ENCODE data around the gene CTBS. TPM values are rescaled to one million over a fixed set of nuclear protein-coding genes. Genes with fewer than 3 reads are reported as not detected.

Gene CTBS
- total RNA-seq, 1 experiment from 2014 or later: 18.2 TPM

DNA sequence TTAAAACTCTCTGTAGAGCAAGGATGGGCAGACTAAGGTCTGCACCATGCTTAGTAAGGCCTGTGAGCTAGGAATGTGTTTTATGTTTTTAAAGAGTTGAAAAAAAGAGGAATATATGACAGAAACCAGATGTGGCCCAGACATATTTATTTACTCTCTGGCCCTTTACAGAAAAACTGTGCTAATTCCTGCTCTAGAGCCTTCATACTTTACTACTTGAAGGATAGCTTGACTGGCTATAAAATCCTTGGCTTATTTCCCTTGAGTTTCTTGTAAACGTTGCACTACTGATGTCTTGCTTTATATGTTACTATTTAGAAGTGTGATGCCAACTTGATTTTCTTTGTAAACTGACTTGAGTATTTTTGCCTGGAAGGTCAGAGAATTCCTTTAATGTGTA is 33.5 kb downstream of the CTBS start:
- DNase-seq: no peak
- BruUV-seq (replicated peaks): no TSS peak
- TF ChIP-seq, protein P1, sequence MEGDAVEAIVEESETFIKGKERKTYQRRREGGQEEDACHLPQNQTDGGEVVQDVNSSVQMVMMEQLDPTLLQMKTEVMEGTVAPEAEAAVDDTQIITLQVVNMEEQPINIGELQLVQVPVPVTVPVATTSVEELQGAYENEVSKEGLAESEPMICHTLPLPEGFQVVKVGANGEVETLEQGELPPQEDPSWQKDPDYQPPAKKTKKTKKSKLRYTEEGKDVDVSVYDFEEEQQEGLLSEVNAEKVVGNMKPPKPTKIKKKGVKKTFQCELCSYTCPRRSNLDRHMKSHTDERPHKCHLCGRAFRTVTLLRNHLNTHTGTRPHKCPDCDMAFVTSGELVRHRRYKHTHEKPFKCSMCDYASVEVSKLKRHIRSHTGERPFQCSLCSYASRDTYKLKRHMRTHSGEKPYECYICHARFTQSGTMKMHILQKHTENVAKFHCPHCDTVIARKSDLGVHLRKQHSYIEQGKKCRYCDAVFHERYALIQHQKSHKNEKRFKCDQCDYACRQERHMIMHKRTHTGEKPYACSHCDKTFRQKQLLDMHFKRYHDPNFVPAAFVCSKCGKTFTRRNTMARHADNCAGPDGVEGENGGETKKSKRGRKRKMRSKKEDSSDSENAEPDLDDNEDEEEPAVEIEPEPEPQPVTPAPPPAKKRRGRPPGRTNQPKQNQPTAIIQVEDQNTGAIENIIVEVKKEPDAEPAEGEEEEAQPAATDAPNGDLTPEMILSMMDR (IDR thresholded peaks at IDR 0.05; ENCODE audit: unreplicated experiment): no peak
- no peaks in the 10 kb centered on the region for H3K9me3 Mint-ChIP-seq (ENCODE audit: low read depth, unreplicated experiment)
- intact Hi-C loops (cut with micrococcal nuclease; ENCODE audit: unreplicated experiment): loop anchor here (1.0 to 5.0 kb wide), 2 partner anchors 98 to 398 kb away; partner anchors contain the start of gene PRKACB
- no peaks in the 10 kb centered on the region for H3K27me3 Mint-ChIP-seq (ENCODE audit: unreplicated experiment)
- no peaks in the 10 kb centered on the region for H3K36me3 Mint-ChIP-seq (ENCODE audit: insufficient read depth, unreplicated experiment)
- CTCF ChIA-PET: no interaction called here
- H3K4me3 Mint-ChIP-seq (ENCODE audit: low read depth, unreplicated experiment): no peak overlapping the region
- no peaks in the 10 kb centered on the region for H3K4me1 Mint-ChIP-seq (ENCODE audit: low read depth, unreplicated experiment)
- H3K27ac Mint-ChIP-seq (ENCODE audit: unreplicated experiment): no peak overlapping the region

DNA sequence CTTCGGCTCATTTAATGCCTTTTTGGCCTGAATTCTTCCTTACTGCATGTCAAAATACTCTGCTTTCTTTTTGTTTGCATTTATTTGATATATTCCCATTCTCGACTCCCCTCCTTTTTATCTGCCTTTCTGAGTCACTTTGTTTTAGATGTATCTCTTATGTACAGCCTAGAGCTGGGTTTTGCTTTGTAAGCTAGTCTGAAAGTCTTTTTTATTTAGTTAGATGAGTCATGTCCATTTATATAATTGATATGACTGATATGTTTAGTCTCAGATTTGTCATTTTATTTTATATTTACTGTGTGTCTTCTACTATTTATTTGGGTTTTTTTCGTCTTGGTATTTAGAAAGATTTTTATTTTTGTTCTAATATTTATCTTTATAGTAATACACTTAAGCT is 34.3 kb downstream of the CTBS start:
- intact Hi-C loops (cut with micrococcal nuclease; ENCODE audit: unreplicated experiment): loop anchor here (5.0 kb wide), 1 partner anchor 398 kb away; the partner anchor contains the start of gene PRKACB
- BruUV-seq (replicated peaks): no TSS peak
- Mint-ChIP-seq H3K4me3 (ENCODE audit: low read depth, unreplicated experiment) (no peak overlapping the region), H3K9me3 (ENCODE audit: low read depth, unreplicated experiment) (no peaks in the 10 kb centered on the region), H3K36me3 (ENCODE audit: insufficient read depth, unreplicated experiment) (no peaks in the 10 kb centered on the region), H3K27me3 (ENCODE audit: unreplicated experiment) (no peaks in the 10 kb centered on the region), H3K4me1 (ENCODE audit: low read depth, unreplicated experiment) (no peaks in the 10 kb centered on the region), H3K27ac (ENCODE audit: unreplicated experiment) (no peak overlapping the region)
- no peak for DNase-seq
- TF ChIP-seq, protein P1 (IDR thresholded peaks at IDR 0.05; ENCODE audit: unreplicated experiment): no peak
- CTCF ChIA-PET: no interaction called here

GRCh38 chr1:84538599-84538998 is 35.6 kb downstream of the CTBS start:
- TF ChIP-seq, protein P1 (IDR thresholded peaks at IDR 0.05; ENCODE audit: unreplicated experiment): no peak
- Mint-ChIP-seq H3K36me3 (ENCODE audit: insufficient read depth, unreplicated experiment) (no peaks in the 10 kb centered on the region), H3K4me1 (ENCODE audit: low read depth, unreplicated experiment) (no peaks in the 10 kb centered on the region), H3K4me3 (ENCODE audit: low read depth, unreplicated experiment) (no peak overlapping the region), H3K27ac (ENCODE audit: unreplicated experiment) (no peak overlapping the region), H3K9me3 (ENCODE audit: low read depth, unreplicated experiment) (no peaks in the 10 kb centered on the region), H3K27me3 (ENCODE audit: unreplicated experiment) (no peaks in the 10 kb centered on the region)
- CTCF ChIA-PET: no interaction called here
- BruUV-seq (replicated peaks): no TSS peak
- DNase-seq: no peak
- intact Hi-C loops (cut with micrococcal nuclease; ENCODE audit: unreplicated experiment): no loop called here

DNA sequence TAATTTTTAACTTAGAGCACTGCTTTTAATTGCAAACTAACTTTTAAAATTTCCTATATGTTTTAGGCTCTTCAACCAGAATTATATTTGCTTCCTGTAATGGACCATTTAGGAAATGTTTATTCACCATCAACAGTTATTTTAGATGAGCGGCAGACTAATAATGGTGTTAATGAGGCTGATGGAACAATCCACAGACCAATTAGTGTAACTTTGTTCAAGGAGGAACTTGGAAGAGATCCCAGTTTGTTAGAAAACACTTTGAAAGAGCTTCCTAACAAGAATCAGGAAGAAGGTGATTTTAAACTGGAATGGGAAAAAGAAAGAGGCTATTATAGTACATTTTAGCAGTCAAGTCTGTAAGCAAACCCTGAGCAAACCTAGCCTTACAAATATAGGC is 48.5 kb downstream of the CTBS start:
- intact Hi-C loops (cut with micrococcal nuclease; ENCODE audit: unreplicated experiment): no loop called here
- DNase-seq: no peak
- TF ChIP-seq, protein P1 (IDR thresholded peaks at IDR 0.05; ENCODE audit: unreplicated experiment): no peak
- no TSS peak for BruUV-seq (replicated peaks)
- no peaks in the 10 kb centered on the region for H3K4me1 Mint-ChIP-seq (ENCODE audit: low read depth, unreplicated experiment)
- no peaks in the 10 kb centered on the region for H3K36me3 Mint-ChIP-seq (ENCODE audit: insufficient read depth, unreplicated experiment)
- CTCF ChIA-PET: no interaction called here
- no peaks in the 10 kb centered on the region for H3K27me3 Mint-ChIP-seq (ENCODE audit: unreplicated experiment)
- H3K9me3 Mint-ChIP-seq (ENCODE audit: low read depth, unreplicated experiment): peaks cover 4% of the 10 kb centered on the region
- H3K27ac Mint-ChIP-seq (ENCODE audit: unreplicated experiment): no peak overlapping the region
- no peak overlapping the region for H3K4me3 Mint-ChIP-seq (ENCODE audit: low read depth, unreplicated experiment)

Data from Calu3 (cell line).